Amniotic epithelial cell (primary cell): Measurements from ENCODE around the gene PLA2G3.
A peak's percentile ranks its signal among the peaks of the same experiment; 100 is the strongest.
"Not testable (repeated sequence)": the region's sequence is repeated elsewhere in the genome, so short reads cannot be mapped to it uniquely, and the experiment has no call there.

Experiments used
- DNase-seq: peaks from one replicate; pipeline ENCODE4 v3.0.0-alpha.2; 2010; ENCODE audit warnings: low read depth

The PLA2G3 gene

GRCh38 chr22:31139866-31140716 lies at the start of gene PLA2G3:
Gene PLA2G3, minus strand, starts transcription at chr22:31140508. Its CDS starts 154 bp downstream, at chr22:31140354.
- DNase-seq = peak; percentile 49

DNA sequence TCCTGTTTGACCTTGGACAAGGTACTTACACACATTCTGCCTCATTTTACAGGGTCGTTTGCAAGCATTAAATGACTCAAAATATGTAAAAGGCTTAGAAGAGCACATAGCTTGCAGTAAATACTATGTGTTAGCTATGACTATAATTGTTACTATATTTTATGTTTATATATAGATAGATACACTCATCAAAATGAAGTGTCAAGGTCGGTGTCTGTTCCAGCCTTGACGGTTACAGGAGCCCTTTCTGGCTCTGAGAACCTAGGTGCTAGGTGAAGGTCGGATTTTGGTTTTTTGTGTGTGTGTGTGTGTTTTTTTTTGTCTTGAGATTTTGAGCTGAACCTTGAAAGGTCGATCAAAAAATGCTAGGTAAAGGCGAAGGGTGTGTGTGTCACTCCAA lies 47.3 kb upstream of the PLA2G3 start:
- DNase-seq = no peak

GRCh38 chr22:31185056-31185455 lies 44.7 kb upstream of the PLA2G3 start:
- peak; percentile 30 for DNase-seq

GRCh38 chr22:31184015-31184414 lies 43.7 kb upstream of the PLA2G3 start:
- DNase-seq = no peak

- no peak for DNase-seq
Observed at GRCh38 chr22:31179345-31179744, 39.0 kb upstream of the PLA2G3 start.

- no peak for DNase-seq
Observed at GRCh38 chr22:31178859-31179258, 38.6 kb upstream of the PLA2G3 start.

- DNase-seq = peak; percentile 86
Observed at GRCh38 chr22:31177420-31178162, 37.3 kb upstream of the PLA2G3 start.

- DNase-seq = no peak
Observed at GRCh38 chr22:31176923-31177322, 36.6 kb upstream of the PLA2G3 start.

GRCh38 chr22:31173386-31174145 lies 33.3 kb upstream of the PLA2G3 start:
- DNase-seq = peak; percentile 94

- not testable (repeated sequence) for DNase-seq
Observed at GRCh38 chr22:31171734-31172133, 31.4 kb upstream of the PLA2G3 start.

DNA sequence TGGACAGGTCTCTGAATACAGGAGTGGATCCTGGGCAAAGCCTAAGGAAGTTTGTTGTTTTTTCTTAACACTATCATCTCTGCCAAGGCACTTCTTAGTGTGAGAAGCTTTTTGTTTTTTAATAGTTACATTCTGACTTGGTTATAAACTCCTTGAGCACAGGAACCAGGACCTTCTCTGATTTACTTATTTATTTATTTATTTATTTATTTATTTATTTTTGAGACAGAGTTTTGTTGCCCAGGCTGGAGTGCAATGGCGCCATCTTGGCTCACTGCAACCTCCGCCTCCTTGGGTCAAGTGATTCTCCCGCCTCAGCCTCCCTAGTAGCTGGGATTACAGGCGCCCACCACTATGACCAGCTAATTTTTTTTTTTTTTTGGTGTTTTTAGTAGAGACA lies 30.7 kb upstream of the PLA2G3 start:
- no peak for DNase-seq

GRCh38 chr22:31162015-31162765 lies 21.9 kb upstream of the PLA2G3 start:
- peak; percentile 20 for DNase-seq

- DNase-seq = no peak
Observed at GRCh38 chr22:31161386-31161785, 21.1 kb upstream of the PLA2G3 start.

DNA sequence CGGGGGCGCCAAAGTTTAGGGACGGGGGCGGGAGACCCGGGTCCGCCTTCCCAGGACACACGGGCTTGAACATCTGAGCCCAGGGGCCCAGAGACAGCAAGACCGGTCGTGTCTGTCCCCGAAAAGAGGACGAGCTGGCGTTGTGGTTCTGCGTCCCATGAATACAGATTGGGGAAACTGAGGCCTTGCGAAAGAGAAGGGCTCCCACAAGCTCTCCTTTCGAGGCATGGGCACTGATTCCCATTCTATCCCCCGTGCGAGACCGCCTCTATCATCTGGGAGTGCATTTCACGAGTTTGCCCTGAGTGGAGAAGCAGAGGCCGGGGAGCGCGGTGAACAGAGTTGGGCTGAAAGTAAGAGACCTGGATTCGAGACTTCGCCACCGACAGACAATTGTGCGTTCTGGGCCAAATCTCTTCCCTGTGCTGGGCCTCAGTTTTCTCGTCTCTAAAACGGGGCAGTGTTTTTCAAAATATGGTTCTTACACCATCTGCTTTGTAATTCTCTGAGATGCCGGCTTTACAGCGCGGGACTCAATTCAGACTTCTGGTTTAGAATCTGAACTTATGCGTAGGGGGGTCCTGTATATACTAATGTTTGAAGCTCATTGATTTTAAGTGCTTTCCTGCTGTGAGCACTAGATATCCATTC lies 20.1 kb upstream of the PLA2G3 start:
- DNase-seq = peak; percentile 25

DNA sequence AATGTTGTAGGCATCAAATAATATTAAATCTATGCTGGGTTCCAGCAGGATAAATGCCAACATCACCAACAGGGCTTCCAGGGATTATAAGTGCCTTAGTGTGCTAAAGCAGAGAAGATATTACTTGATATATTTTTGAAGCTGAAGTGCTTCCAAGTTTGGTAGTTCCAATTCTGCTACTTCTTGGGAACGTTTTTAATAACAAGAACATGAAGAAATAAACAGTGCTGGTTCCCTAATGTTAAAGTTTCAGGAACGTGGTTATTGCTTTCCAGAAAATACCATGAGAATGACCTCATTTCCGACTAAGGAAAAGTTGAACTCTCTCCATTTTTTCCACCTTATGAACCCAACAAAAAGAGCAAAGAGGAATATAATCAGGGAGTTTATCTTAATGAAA lies 15.1 kb upstream of the PLA2G3 start:
- DNase-seq = peak; percentile 48

DNA sequence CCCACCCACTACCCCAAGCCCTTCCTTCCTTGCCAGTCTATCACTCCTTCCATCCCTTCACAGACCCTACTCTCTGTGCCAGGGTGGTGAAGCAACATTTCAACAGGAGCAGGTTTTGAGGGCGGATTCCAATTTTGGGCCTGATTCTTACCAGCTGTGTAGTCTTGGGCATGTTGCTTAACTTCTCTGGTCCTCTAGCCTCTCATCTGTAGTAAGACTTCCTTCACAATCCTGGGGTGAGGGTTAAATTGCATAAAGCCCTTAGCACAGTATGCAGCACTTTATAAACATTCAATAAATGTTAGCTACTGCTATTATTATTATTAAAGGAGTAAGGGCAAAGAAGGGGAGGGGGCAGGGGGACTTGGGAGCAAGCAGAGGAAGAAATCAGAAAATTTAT lies 14.7 kb upstream of the PLA2G3 start:
- DNase-seq = no peak

- DNase-seq = no peak
Observed at GRCh38 chr22:31153357-31153756, 13.0 kb upstream of the PLA2G3 start.

DNA sequence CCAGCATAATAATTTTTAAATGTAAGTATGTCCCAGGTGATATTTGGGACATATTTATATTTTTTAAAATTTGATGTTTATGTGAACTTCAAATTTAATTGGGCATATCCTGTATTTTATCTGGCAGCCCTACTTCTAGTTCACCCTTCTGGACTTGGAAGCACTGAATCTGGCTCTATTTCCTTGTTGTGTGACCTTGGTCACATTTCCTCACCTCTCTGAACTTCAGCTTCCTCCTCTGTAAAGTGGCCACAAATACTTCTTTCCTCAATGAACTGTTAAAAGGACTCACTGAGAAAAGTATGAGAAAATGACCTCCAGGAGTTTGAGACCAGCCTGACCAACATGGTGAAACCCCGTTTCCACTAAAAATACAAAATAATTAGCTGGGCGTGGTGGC lies 11.6 kb upstream of the PLA2G3 start:
- no peak for DNase-seq

DNA sequence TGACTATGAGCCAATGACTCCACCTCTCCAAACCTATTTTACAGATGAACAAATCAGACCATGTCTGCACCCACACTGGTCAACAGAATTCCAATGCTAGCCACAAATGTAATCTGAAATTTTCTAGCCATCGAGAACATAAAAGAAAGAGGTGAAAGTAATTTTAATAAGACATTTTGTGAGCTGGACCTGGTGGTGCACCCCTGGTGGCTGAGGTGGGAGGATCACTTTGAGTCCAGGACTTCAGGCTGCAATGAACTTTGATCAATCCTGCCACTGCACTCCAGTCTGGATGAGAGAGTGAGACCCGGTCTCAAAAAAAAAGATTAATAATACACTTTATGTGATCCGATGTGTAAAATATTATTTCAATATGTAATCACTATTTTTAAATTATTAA lies 10.3 kb upstream of the PLA2G3 start:
- no peak for DNase-seq

DNA sequence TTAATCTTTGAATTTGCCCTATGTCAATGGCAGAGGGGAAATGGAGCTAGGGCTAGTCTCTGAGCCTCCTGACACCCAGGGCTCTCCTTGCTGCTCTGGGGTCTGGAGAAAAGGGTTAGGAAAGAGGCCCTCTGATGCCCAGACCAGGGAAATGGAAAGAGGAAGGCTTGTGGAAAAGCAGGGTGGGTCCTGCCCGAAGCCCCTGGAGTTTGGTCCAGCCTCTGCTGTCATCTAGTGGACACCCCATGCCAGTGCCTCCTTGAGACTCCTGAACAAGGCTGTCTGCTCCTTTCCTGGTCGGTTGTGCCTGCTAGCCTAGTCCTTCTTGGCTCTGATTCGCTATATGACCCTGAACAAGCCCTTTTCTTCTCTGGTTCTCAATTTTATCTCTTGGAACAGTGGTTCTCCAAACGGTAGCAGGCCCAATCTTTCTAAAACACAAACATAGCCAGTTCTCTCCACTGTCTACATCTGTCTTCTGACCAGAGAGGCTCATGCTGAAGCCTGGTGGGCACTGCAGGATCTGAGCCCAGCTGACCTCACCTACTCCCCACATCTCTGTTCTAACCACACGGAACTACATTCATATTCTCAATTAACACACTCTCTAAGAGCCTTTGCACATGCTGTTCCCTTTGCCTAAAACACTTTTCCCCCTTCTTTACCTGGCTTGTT lies 8.8 kb upstream of the PLA2G3 start:
- peak; percentile 68 for DNase-seq

GRCh38 chr22:31148488-31148887 lies 8.2 kb upstream of the PLA2G3 start:
- DNase-seq = no peak
